Astrocyte of the cerebellum (primary cell): ENCODE results near the gene ADAMTS4.

Experiments
- DNase-seq: peaks from one replicate; pipeline ENCODE4 v3.0.0-alpha.2; 2011; ENCODE audit warnings: low read depth
- H3K4me3 ChIP-seq: 2 replicates; pipeline ENCODE4 v1.5.1; 2011; ENCODE audit warnings: mild to moderate bottlenecking, low read depth, low read length, moderate library complexity
- in situ Hi-C: cut with HindIII; loops from 2 replicates; pipeline ENCODE4 v1.10.0; 2017; ENCODE audit warnings: low sequenced_read_pairs
- TF ChIP-seq, protein P1 (sequence below): IDR thresholded peaks from 2 replicates; pipeline ENCODE4 v1.5.1; 2012; ENCODE audit warnings: low read length, low read depth, moderate library complexity, mild to moderate bottlenecking; ENCODE audit errors: missing control alignments

Gene ADAMTS4

GRCh38 chr1:161185732-161186311 lies 13.0 kb downstream of the ADAMTS4 start:
- in situ Hi-C loops: no loop called here
- no peak for DNase-seq
- H3K4me3 ChIP-seq: no peak overlapping the region
- TF ChIP-seq, protein P1, sequence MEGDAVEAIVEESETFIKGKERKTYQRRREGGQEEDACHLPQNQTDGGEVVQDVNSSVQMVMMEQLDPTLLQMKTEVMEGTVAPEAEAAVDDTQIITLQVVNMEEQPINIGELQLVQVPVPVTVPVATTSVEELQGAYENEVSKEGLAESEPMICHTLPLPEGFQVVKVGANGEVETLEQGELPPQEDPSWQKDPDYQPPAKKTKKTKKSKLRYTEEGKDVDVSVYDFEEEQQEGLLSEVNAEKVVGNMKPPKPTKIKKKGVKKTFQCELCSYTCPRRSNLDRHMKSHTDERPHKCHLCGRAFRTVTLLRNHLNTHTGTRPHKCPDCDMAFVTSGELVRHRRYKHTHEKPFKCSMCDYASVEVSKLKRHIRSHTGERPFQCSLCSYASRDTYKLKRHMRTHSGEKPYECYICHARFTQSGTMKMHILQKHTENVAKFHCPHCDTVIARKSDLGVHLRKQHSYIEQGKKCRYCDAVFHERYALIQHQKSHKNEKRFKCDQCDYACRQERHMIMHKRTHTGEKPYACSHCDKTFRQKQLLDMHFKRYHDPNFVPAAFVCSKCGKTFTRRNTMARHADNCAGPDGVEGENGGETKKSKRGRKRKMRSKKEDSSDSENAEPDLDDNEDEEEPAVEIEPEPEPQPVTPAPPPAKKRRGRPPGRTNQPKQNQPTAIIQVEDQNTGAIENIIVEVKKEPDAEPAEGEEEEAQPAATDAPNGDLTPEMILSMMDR: no peak

- no peak overlapping the region for H3K4me3 ChIP-seq
- in situ Hi-C loops: no loop called here
- TF ChIP-seq, protein P1: no peak
- peak; percentile 28 for DNase-seq
These were observed 13.6 kb downstream of the ADAMTS4 start for GRCh38 chr1:161185282-161185682.

- DNase-seq: no peak
- TF ChIP-seq, protein P1: no peak
- in situ Hi-C loops: no loop called here
- no peak overlapping the region for H3K4me3 ChIP-seq
These were observed 16.6 kb downstream of the ADAMTS4 start for GRCh38 chr1:161182214-161182613.

- in situ Hi-C loops: no loop called here
- no peak overlapping the region for H3K4me3 ChIP-seq
- DNase-seq: no peak
- TF ChIP-seq, protein P1: peak; percentile 28
These were observed 18.2 kb downstream of the ADAMTS4 start for GRCh38 chr1:161180639-161181038.

DNA sequence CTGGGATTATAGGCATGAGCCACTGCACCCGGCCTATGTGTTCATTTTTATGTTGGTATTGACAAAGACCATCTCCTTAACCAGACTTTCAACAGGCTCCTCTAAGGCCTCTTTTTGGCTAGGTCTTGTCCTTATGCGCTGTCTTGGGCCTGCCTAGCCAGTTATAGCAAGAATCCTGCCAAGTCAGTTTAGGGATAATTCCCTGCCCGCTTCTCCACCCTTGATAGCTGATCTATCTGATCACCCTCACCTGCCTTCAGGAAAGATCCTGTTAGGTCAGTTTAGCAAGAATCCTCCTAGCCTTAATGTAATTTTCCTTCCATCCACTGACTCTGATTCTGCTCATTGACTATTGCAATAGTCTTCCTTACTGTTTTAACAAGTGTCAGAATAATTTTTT lies 19.2 kb downstream of the ADAMTS4 start:
- TF ChIP-seq, protein P1: no peak
- no peak for DNase-seq
- no peak overlapping the region for H3K4me3 ChIP-seq
- in situ Hi-C loops: no loop called here

GRCh38 chr1:161177936-161178244 lies 21.0 kb downstream of the ADAMTS4 start:
- peak overlapping the region; percentile 96 for H3K4me3 ChIP-seq
- in situ Hi-C loops: no loop called here
- TF ChIP-seq, protein P1: no peak
- no peak for DNase-seq
